Smooth muscle cell (in vitro differentiated cells): ENCODE measurements around the gene SIK3. TPM values are rescaled to one million over a fixed set of nuclear protein-coding genes. Genes with fewer than 3 reads are reported as not detected.

ENCODE experiments used
- DNase-seq: peaks from one replicate; lab custom pipeline; 2025; ENCODE audit not compliant: unreplicated experiment; lab: John Stamatoyannopoulos, UW
- H2AFZ ChIP-seq: fragments of 200-600 bp; sonication (generic); 2 replicates; pipeline ENCODE4 v1.6.0; 2016; ENCODE audit warnings: antibody characterized with exemption, low read depth, mild to moderate bottlenecking
- H3F3A ChIP-seq: fragments of 200-600 bp; sonication (generic); 2 replicates; pipeline ENCODE4 v1.6.0; 2017; ENCODE audit warnings: antibody characterized with exemption, low read depth
- H3K27ac ChIP-seq: fragments of 200-600 bp; sonication (generic); 2 replicates; pipeline ENCODE4 v1.5.1; 2016; ENCODE audit warnings: low read depth, mild to moderate bottlenecking
- H3K27me3 ChIP-seq: fragments of 200-600 bp; sonication (generic); 2 replicates; pipeline ENCODE4 v1.6.1; 2016; ENCODE audit warnings: low read depth, mild to moderate bottlenecking
- H3K36me3 ChIP-seq: fragments of 200-600 bp; sonication (generic); 2 replicates; pipeline ENCODE4 v1.5.1; 2016; ENCODE audit warnings: low read depth
- H3K4me1 ChIP-seq: fragments of 200-600 bp; sonication (generic); 2 replicates; pipeline ENCODE4 v1.5.1; 2016; ENCODE audit warnings: low read depth
- H3K4me2 ChIP-seq: fragments of 200-600 bp; sonication (generic); 2 replicates; pipeline ENCODE4 v1.6.0; 2016; ENCODE audit warnings: mild to moderate bottlenecking
- H3K4me3 ChIP-seq: fragments of 200-600 bp; sonication (generic); 2 replicates; pipeline ENCODE4 v1.5.1; 2016; ENCODE audit warnings: mild to moderate bottlenecking
- H3K79me2 ChIP-seq: fragments of 200-600 bp; sonication (generic); 2 replicates; pipeline ENCODE4 v1.6.0; 2016; ENCODE audit warnings: low read depth, mild to moderate bottlenecking
- H3K9ac ChIP-seq: fragments of 200-600 bp; sonication (generic); 2 replicates; pipeline ENCODE4 v1.6.0; 2016; ENCODE audit warnings: low read depth
- H3K9me3 ChIP-seq: fragments of 200-600 bp; sonication (generic); replicated peaks from 2 replicates; pipeline ENCODE4 v1.5.1; 2016; ENCODE audit warnings: low read depth
- H4K20me1 ChIP-seq: fragments of 200-600 bp; sonication (generic); 2 replicates; pipeline ENCODE4 v1.6.0; 2016; ENCODE audit warnings: low read depth
- CTCF ChIP-seq: fragments of 200-600 bp; sonication (generic); IDR thresholded peaks from 2 replicates; pipeline ENCODE4 v1.5.1; 2017; ENCODE audit warnings: borderline replicate concordance, mild to moderate bottlenecking, antibody characterized with exemption; ENCODE audit not compliant: insufficient read depth, poor library complexity, severe bottlenecking
- WGBS: methylation state at CpG from one replicate; pipeline ENCODE4 v1.1.7; 2016; ENCODE audit warnings: low lambda C conversion rate; 5-methylcytosine and 5-hydroxymethylcytosine counted together
- polyA plus RNA-seq: library from polyadenylated mRNA; unstranded; fragments of >200 nt; fragmentation: Nextera tagmentation; extraction: Ambion mirVana; gene quantifications from 2 replicates; pipeline ENCODE4 v1.2.1, GENCODE V29; 2016
- total RNA-seq: library from RNA; depleted of rRNA; stranded (reverse); fragments of >200 nt; gene quantifications from 2 replicates; pipeline ENCODE4 v1.2.3, GENCODE V29; 2014

SIK3 gene
- total and polyA plus RNA-seq, 2 experiments from 2014 or later = 11.0 to 11.9 TPM

GRCh38 chr11:117091753-117092477 lies 6.3 kb downstream of the SIK3 start:
- no peaks in the 10 kb centered on the region for H3K9me3 ChIP-seq
- peaks cover 99% of the 10 kb centered on the region for H4K20me1 ChIP-seq
- H3K4me1 ChIP-seq = peaks cover 25% of the 10 kb centered on the region
- no peak for TF ChIP-seq CTCF
- 97% methylated on average over 4 of the region's 4 CpGs for WGBS
- no peaks in the 10 kb centered on the region for H3K36me3 ChIP-seq
- no peak overlapping the region for H3K27ac ChIP-seq
- H3K9ac ChIP-seq = no peak overlapping the region
- H3K79me2 ChIP-seq = peaks cover 88% of the 10 kb centered on the region
- DNase-seq = no peak
- H2AFZ ChIP-seq = no peak overlapping the region
- H3K4me2 ChIP-seq = no peak overlapping the region
- no peak overlapping the region for H3K4me3 ChIP-seq
- no peaks in the 10 kb centered on the region for H3F3A ChIP-seq
- no peaks in the 10 kb centered on the region for H3K27me3 ChIP-seq

GRCh38 chr11:117090111-117090706 lies 8.0 kb downstream of the SIK3 start:
- H3K4me1 ChIP-seq = peaks cover 9% of the 10 kb centered on the region
- TF ChIP-seq CTCF = no peak
- H4K20me1 ChIP-seq = peaks cover 99% of the 10 kb centered on the region
- DNase-seq = no peak
- no peak overlapping the region for H2AFZ ChIP-seq
- no peak overlapping the region for H3K4me3 ChIP-seq
- H3K36me3 ChIP-seq = no peaks in the 10 kb centered on the region
- no peaks in the 10 kb centered on the region for H3F3A ChIP-seq
- no peaks in the 10 kb centered on the region for H3K9me3 ChIP-seq
- peak overlapping the region; percentile 18 for H3K9ac ChIP-seq
- H3K79me2 ChIP-seq = peaks cover 86% of the 10 kb centered on the region
- H3K27ac ChIP-seq = peak overlapping the region; percentile 64
- peak overlapping the region; percentile 19 for H3K4me2 ChIP-seq
- 80% methylated on average over 5 of the region's 5 CpGs for WGBS
- no peaks in the 10 kb centered on the region for H3K27me3 ChIP-seq

GRCh38 chr11:117089685-117090084 lies 8.5 kb downstream of the SIK3 start:
- TF ChIP-seq CTCF = no peak
- H3K27ac ChIP-seq = peak overlapping the region; percentile 64
- H3K36me3 ChIP-seq = no peaks in the 10 kb centered on the region
- WGBS = 69% methylated on average over 7 of the region's 7 CpGs
- H3K27me3 ChIP-seq = no peaks in the 10 kb centered on the region
- H3K4me3 ChIP-seq = no peak overlapping the region
- no peak for DNase-seq
- H2AFZ ChIP-seq = no peak overlapping the region
- peak overlapping the region; percentile 19 for H3K4me2 ChIP-seq
- H3K9ac ChIP-seq = peak overlapping the region; percentile 18
- no peaks in the 10 kb centered on the region for H3F3A ChIP-seq
- peaks cover 99% of the 10 kb centered on the region for H4K20me1 ChIP-seq
- H3K4me1 ChIP-seq = peaks cover 9% of the 10 kb centered on the region
- peaks cover 86% of the 10 kb centered on the region for H3K79me2 ChIP-seq
- H3K9me3 ChIP-seq = no peaks in the 10 kb centered on the region
